ENCODE results near the gene PRKN. TPM values are rescaled to one million over a fixed set of nuclear protein-coding genes. Genes with fewer than 3 reads are reported as not detected.
A peak's percentile ranks its signal among the peaks of the same experiment; 100 is the strongest.

The PRKN gene
- total and polyA plus RNA-seq, 2 donors (not counting 3 experiments of a cell fraction or from before 2014, with no cell fraction given) = 0.06 TPM; not detected in 1

- no peaks in the 10 kb centered on the region for H3K79me2 ChIP-seq (ENCODE audit: control insufficient read depth, insufficient read depth, low read length)
- H3K9ac ChIP-seq (replicated peaks; ENCODE audit: extremely low read depth, insufficient read depth, low read length) = no peak overlapping the region
- DNase-seq (ENCODE audit: low read depth, low spot score) (peak; percentile 62), FAIRE-seq (peak; percentile 86)
- no peaks in the 10 kb centered on the region for H3K9me1 ChIP-seq (replicated peaks; ENCODE audit: control insufficient read depth, extremely low read depth, insufficient read depth, low read length)
- intact Hi-C loops (cut with micrococcal nuclease) = loop anchor here (1.0 to 5.0 kb wide), 5 partner anchors 96 to 1234 kb away; partner anchors contain the start of genes AGPAT4 and MAP3K4
- no peaks in the 10 kb centered on the region for H3K9me3 ChIP-seq (replicated peaks; ENCODE audit: control insufficient read depth, insufficient read depth, low read length)
- POLR2A ChIA-PET = no interaction called here
- H3K36me3 ChIP-seq (ENCODE audit: control insufficient read depth in 2 of 2, extremely low read depth in 1 of 2, insufficient read depth in 2 of 2, low read length in 2 of 2) = no peaks in the 10 kb centered on the region
- H3K4me3 ChIP-seq (replicated peaks in 1 of 3; ENCODE audit: insufficient read depth in 1 of 3, low read depth in 1 of 3, low read length in 3 of 3) = no peak overlapping the region
- no peak for TF ChIP-seq MYC (IDR thresholded peaks at IDR 0.05; ENCODE audit: low read depth, low read length)
- peak; percentile 89 to 91 for TF ChIP-seq CTCF (IDR thresholded peaks at IDR 0.05; ENCODE audit: extremely low read depth in 1 of 2, insufficient read depth in 1 of 2, low read depth in 1 of 2, low read length in 2 of 2)
- no peaks in the 10 kb centered on the region for H3K4me1 ChIP-seq (ENCODE audit: control insufficient read depth, extremely low read depth, insufficient read depth, low read length)
- H4K20me1 ChIP-seq (replicated peaks; ENCODE audit: control insufficient read depth, extremely low read depth, insufficient read depth, low read length) = no peaks in the 10 kb centered on the region
- no TSS peak for BruUV-seq (replicated peaks)
- H3K27me3 ChIP-seq (ENCODE audit: control insufficient read depth in 2 of 2, insufficient read depth in 2 of 2, low read length in 2 of 2) = no peaks in the 10 kb centered on the region
- H3K27ac ChIP-seq (ENCODE audit: insufficient read depth, low read depth, low read length) = no peak overlapping the region
- no peak overlapping the region for H3K4me2 ChIP-seq (ENCODE audit: insufficient read depth, low read length)
- no peak overlapping the region for H2AFZ ChIP-seq (ENCODE audit: low read depth, low read length)
- CTCF ChIA-PET = interaction anchor here (0.6 to 10.7 kb wide), 91 partner anchors 9 to 1508 kb away, joined by 3 to 671 read pairs (median 4); partner anchors contain the start of genes AGPAT4 and MAP3K4
- dilution Hi-C loops (cut with MboI; ENCODE audit: extremely low pct_ligation_motif_present, low sequenced_read_pairs) = no loop called here
Measured at GRCh38 chr6:161370880-161371279, 1356.7 kb downstream of the PRKN start.

GRCh38 chr6:161369339-161369738 lies 1358.2 kb downstream of the PRKN start:
- Histone ChIP-seq H2AFZ (ENCODE audit: low read depth, low read length) (no peak overlapping the region), H3K4me2 (ENCODE audit: insufficient read depth, low read length) (no peak overlapping the region), H3K9me3 (replicated peaks; ENCODE audit: control insufficient read depth, insufficient read depth, low read length) (no peaks in the 10 kb centered on the region), H4K20me1 (replicated peaks; ENCODE audit: control insufficient read depth, extremely low read depth, insufficient read depth, low read length) (no peaks in the 10 kb centered on the region), H3K79me2 (ENCODE audit: control insufficient read depth, insufficient read depth, low read length) (no peaks in the 10 kb centered on the region), H3K4me1 (ENCODE audit: control insufficient read depth, extremely low read depth, insufficient read depth, low read length) (no peaks in the 10 kb centered on the region), H3K27me3 (ENCODE audit: control insufficient read depth in 2 of 2, insufficient read depth in 2 of 2, low read length in 2 of 2) (no peaks in the 10 kb centered on the region), H3K27ac (ENCODE audit: insufficient read depth, low read depth, low read length) (no peak overlapping the region), H3K9ac (replicated peaks; ENCODE audit: extremely low read depth, insufficient read depth, low read length) (no peak overlapping the region), H3K9me1 (replicated peaks; ENCODE audit: control insufficient read depth, extremely low read depth, insufficient read depth, low read length) (no peaks in the 10 kb centered on the region), H3K36me3 (ENCODE audit: control insufficient read depth in 2 of 2, extremely low read depth in 1 of 2, insufficient read depth in 2 of 2, low read length in 2 of 2) (no peaks in the 10 kb centered on the region), H3K4me3 (replicated peaks in 1 of 3; ENCODE audit: insufficient read depth in 1 of 3, low read depth in 1 of 3, low read length in 3 of 3) (no peak overlapping the region)
- no peak for DNase-seq (ENCODE audit: low read depth, low spot score)
- BruUV-seq (replicated peaks) = no TSS peak
- ChIA-PET POLR2A (no interaction called here), CTCF (interaction anchor here (1.1 to 2.6 kb wide), 3 partner anchors 436 to 849 kb away, joined by 4 to 17 read pairs (median 5); no protein-coding TSS in a partner anchor)
- intact Hi-C loops (cut with micrococcal nuclease) = no loop called here
- FAIRE-seq = no peak
- dilution Hi-C loops (cut with MboI; ENCODE audit: extremely low pct_ligation_motif_present, low sequenced_read_pairs) = no loop called here
- TF ChIP-seq GATA2 (IDR thresholded peaks at IDR 0.05; ENCODE audit: insufficient read depth, insufficient read length, low read depth, low read length) = no peak
- no peak for TF ChIP-seq CTCF (IDR thresholded peaks at IDR 0.05; ENCODE audit: extremely low read depth in 1 of 2, insufficient read depth in 1 of 2, low read depth in 1 of 2, low read length in 2 of 2)
- no peak for TF ChIP-seq EZH2 (IDR thresholded peaks at IDR 0.05; ENCODE audit: borderline replicate concordance, low read depth, low read length, severe bottlenecking)
- TF ChIP-seq POLR2AphosphoS5 (IDR thresholded peaks at IDR 0.05; ENCODE audit: insufficient read depth, low read depth, low read length) = no peak
- no peak for TF ChIP-seq MAX (IDR thresholded peaks at IDR 0.05; ENCODE audit: insufficient read depth, insufficient read length)
- no peak for TF ChIP-seq POLR2A (IDR thresholded peaks at IDR 0.05; ENCODE audit: low read depth, low read length)
- TF ChIP-seq JUN (IDR thresholded peaks at IDR 0.05; ENCODE audit: borderline replicate concordance, insufficient read depth, insufficient read length, low read depth) = no peak
- no peak for TF ChIP-seq MYC (IDR thresholded peaks at IDR 0.05; ENCODE audit: low read depth, low read length)
- no peak for TF ChIP-seq FOS (IDR thresholded peaks at IDR 0.05; ENCODE audit: borderline replicate concordance, insufficient read depth, low read length)

Data from endothelial cell of umbilical vein (primary cell).